ENCODE measurements around the gene SPATS2L.

Gene SPATS2L

DNA sequence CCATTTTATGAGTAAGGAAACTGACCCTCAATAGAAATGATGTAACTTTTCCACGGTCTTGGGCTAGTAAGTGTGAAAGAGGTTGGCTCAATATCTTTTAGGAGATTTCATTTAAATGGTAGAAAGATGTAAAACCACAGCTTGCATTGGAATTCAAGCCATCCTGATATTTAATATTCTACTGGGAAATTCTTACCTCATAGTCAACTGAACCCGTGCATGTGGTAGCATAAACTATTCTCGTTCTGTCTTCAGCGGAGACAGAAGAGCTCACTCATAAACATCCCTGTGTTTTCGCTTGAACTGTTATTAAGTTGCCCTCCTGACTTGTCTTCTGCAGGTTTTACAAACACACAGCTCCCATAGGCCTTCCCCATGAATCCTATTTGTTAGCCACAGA is 8.5 kb upstream of the SPATS2L start:
- DNase-seq (ENCODE audit: low read depth), result no peak

DNA sequence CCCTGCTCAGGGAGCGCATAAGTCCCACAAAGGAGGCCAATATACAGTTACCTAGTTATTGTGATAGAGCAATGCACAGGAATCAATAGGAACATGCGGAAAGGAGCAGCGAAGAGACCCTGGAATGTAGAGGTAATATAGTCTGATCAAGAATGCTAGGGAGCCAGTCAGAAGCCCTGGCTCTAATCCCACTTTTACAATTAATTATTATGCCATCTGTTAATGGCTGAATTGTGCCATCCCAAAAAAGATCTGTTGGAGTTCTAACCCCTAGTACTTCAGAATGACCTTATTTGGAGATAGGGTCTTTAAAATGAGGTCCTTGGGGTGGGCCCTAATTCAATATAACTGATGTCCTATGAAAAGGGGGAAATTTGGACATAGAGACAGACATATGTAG is 7.7 kb upstream of the SPATS2L start:
- no peak for DNase-seq (ENCODE audit: low read depth)

- DNase-seq (ENCODE audit: low read depth), result no peak
Measured at GRCh38 chr2:200300065-200300464, 6.4 kb upstream of the SPATS2L start.

DNA sequence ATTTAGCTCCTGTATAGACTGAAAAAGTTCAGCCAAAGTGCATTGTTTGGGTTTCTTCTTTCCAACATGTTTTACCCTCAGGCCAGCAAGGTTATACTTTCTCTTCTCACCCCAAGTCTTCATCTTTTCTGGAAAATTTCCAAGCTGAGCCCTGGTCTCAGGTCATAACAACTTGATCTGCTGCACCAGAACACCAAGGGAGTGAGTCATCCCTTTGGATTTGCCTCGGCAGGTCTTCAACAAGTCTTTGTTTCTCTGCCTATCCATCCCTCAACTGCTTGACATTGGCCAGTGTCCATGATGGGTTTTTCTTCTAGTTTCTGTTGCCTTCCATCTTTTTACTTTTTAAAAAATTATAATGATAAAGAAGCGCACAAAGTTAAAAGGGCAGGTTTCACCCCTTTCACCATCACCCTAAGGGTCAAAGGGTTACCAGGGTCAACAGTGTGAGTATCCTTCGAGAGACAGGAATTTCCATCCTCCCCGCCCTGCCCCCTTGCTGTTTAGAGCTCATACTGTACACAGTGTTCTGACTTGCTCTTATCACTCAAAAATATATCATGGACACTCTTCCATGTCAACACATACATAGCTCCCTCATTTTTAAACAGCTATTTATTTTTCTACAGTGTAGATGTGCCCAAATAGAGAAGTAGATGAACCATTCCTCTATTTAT is 5.7 kb upstream of the SPATS2L start:
- peak; percentile 79 for DNase-seq (ENCODE audit: low read depth)

DNA sequence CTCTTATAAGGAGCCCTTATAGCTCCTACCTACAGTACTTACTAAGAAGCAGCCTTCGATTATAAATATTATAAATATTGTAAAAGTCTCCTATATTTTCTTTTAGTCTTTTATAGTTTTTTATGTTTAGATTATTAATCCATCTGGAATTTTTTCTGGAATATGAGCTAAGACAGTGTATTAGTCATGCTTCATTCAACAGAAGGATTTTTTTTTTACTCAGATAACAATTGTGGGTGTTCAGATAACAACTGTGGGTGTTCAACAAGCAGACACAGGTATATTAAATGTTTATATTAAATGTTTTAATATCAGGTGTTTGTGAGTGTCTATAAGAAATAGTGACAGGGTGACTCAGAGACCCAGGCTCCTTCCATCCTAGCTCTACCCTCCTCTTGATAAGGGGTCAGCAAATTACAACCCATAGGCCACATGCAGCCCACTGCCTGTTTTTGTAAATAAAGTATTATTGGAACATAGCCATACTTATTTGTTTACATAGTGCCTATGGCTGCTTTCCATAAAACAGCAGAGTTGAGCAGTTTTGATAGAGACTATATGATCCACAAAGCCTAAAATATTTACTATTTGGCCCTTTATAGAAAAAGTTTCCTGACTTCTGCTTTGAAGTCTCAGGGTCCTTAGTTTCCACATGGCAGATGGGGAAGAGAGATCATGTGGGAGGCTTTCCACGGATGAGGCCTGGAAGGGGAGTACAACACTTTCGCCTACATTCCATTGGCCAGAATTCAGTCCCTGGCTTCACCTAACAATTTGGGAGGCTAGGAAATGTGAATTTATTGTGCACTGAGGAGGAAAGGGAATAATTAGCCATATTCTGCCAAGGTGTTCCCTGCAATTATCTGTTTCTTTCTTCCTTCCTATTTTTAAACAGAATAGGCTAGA is 4.3 kb upstream of the SPATS2L start:
- DNase-seq (ENCODE audit: low read depth), result peak; percentile 29

DNA sequence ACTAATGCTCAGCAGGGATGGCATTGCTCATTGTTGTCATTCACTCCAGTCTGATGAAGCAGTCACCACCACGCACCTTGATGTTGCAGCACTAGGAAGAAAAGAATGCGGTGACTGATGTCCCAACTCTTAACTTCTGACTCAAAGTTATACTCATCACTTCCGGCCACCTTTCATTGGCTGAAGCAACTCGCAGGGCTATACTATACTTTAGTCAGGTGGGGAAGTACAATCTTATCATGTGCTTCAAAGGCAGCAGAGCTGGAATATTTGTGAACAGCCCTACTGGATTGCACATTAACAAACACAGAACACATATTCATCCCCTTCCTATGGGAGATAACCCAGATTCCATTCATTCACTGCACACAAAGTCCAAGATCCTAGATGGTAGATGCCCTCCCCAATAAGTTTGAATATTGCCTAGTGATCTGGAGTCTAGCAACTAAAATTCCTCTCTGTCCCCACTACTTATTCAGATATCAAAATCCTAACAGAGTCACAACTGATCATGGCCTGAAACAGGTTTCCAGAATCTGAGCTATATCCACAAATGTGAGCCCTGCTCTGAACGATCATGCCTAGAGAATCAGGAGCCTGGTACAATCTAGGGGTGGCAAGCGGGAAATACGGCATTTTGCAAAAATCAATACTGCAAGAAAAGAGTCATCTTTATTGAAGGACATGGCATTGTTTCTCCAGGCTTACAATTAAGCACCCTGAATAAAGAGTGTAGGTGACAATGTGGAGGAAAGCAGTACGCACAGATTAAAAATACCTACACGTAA is 3.4 kb upstream of the SPATS2L start:
- DNase-seq (ENCODE audit: low read depth), result peak; percentile 73

DNA sequence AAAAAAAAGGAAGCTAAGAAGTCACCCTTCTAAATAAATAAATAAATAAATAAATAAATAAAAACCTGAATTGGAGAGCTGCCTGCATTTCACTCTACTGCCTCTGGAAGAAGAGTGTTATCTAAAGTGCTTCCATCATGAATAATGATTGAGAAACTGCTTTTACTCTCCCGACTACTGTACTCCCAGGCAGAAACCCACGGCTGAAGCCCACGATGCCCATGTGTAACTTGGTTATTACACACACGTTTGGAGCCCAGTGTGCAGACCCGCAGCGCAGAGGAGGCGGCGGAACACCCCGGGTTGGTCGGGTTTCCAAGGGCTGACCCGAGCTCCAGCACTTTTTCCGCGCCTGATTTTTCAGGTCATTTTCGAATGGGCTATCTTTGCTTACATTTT is 697 bp upstream of the SPATS2L start:
- DNase-seq (ENCODE audit: low read depth), result peak; percentile 59

DNA sequence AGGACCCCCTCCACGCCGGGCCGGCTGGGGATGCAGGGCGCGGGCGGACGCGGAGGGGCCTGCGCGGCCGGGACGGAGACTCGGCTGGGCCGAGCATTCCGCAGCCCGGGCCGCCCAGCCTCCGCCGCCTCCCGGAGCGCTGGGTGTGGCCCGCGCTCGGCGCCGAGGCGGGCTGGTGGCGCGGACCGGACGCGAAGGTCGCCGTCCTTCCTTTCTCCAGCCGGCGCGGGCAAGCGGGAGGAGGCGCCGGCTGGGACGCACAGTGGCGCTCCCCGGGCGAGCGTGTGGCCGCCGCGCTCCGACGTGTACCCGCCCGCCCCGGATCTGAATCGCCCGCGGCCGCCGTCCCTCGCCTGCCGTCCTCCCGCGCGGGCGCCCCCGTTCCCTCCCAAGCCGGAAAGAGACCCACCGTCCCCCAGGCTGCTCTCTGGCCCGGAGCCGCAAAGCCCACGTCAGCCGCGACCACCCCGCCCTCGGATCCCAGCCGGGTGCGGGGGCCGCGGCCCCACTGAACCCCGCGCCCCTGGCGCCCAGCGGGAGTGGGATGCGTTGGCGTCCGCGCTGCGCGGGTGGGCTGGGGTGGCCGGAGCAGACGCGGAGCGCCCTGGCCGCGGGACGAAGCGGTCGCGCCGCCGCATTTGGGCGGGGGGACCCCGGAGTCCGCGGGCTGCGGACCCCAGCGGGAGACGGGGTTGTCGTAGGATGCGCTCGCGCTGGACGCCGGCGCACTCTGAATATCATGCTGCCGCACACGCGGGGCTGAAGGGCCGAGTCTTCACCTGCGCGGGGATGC is 634 bp downstream of the SPATS2L start:
- DNase-seq (ENCODE audit: low read depth), result peak; percentile 67

DNA sequence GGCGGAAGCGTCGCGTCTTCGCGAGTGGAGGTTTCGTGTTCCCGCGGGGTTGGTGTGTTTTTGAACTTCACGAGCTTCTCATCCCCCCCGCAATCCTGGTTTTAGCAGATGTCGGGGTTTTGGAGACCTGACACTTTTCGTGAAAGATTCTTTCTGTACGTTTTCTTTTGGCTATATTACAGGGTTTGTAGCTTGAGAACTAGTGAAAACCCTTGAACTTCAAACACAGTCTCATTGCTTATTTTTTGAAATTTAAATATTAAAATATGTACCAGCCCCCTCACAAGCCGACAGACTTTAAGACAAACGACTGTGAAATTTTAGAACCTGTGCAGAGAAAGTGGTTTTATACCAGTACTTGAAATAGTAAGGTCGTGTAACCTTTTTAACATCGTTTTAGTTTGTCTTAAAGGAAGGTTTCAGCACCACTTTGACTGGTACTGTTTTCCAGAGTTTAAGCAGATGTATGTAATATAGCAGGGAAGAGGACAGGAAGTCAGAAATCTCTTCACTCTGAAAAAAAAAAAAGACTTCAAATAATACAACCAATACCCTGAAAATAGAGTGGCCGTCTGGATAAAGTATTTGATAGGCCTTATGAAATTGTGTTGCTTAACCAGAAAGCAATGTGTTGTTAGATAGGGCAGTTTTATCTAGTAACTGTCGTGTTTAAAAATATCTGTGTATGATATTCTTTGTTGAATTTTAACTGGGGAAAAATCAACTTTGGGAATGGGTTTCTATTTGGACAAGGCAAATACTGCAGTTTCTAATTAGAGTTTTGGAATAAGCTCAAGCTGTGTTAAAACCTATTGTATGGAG is 1.4 kb downstream of the SPATS2L start:
- peak; percentile 56 for DNase-seq (ENCODE audit: low read depth)

DNA sequence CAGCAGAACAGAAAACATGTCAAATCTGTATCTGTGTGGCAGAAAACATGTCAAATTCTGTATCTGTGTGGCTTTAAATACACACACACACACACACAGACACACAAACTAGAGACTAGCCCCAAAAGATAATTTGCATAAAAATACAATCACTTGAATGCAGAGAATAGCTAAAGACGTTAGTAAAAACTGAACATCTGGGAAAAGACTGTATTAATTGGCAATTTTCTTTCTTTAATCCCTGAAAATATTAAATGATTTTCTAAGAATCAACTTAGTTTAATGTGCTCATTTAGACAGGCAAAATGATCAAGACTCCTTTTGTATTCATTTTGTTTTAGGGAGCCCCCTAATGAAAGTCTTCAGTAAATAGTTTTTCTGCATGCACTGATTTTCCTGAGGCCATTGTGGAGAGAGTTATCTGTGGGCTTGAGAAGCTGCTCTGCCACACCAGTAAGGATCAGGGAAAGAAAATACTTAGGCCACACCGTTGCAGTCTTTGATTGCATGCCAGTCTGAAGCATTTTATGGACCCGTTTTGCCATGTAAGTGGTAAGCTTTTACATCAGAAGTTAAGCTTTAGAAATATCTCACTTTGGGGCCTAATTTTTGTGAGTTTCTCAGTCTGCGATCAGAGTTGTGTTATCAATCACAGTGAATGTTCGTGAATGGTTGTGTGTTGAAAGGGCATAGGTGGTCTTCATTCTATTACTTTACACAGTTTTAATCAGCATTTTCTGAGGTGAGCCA is 2.2 kb downstream of the SPATS2L start:
- peak; percentile 58 for DNase-seq (ENCODE audit: low read depth)

- no peak for DNase-seq (ENCODE audit: low read depth)
Measured at GRCh38 chr2:200309296-200310049, 3.0 kb downstream of the SPATS2L start.

- DNase-seq (ENCODE audit: low read depth), result peak; percentile 88
Measured at GRCh38 chr2:200310545-200310971, 4.1 kb downstream of the SPATS2L start.

GRCh38 chr2:200311139-200311538 is 4.6 kb downstream of the SPATS2L start:
- DNase-seq (ENCODE audit: low read depth), result no peak

- peak; percentile 51 for DNase-seq (ENCODE audit: low read depth)
Measured at GRCh38 chr2:200314976-200315567, 8.6 kb downstream of the SPATS2L start.

DNA sequence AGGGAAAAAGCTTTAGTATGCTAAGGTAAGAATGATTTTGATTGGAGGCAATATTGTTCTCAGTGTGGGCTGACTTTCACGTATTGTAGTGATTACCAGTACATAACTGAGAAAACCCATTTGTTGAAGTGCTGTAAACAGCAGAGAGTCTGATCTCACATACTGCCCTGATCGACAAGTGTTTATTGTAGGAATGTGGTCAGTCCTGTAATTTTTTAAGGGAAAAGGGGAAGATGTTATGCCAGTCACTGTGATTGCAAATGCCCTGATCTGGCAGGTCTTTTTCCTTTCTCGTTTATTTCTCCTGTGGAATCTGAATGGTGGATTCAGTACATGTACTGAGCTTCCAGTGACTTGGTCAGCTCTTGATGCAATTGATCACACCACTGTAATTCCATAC is 11.5 kb downstream of the SPATS2L start:
- DNase-seq (ENCODE audit: low read depth), result no peak

- DNase-seq (ENCODE audit: low read depth), result no peak
Measured at GRCh38 chr2:200318940-200319435, 12.5 kb downstream of the SPATS2L start.

- peak; percentile 79 for DNase-seq (ENCODE audit: low read depth)
Measured at GRCh38 chr2:200319548-200320337, 13.2 kb downstream of the SPATS2L start.

DNA sequence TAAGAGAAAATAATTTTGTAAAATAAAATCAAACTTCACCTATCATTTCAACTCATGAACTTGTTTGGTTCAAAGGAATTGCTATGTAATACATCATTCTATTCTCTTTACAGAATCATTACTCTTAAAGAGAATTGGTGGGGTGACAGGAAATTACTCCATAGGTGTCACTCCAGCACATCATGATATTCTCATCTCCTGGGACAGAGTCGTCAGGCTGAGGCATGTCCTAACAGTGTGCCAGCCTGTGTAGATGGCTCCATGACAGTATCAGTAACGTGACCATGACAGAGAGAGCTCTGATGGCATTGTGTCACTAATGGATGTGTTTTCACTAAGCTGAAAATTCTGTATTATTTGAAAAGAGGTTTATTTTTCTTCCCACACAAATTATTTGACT is 13.9 kb downstream of the SPATS2L start:
- peak; percentile 28 for DNase-seq (ENCODE audit: low read depth)

All from EH (cell line).